Activated CD4-positive, alpha-beta memory T cell treated with anti-CD3 and anti-CD28 coated beads for 36 hours (primary cell): ENCODE data around the gene CAPN8. TPM values are rescaled to one million over a fixed set of nuclear protein-coding genes. Genes with fewer than 3 reads are reported as not detected.

Source experiments
- CTCF ChIA-PET: fragments of 350-600 bp; sonication (Branson Sonifier 250); formaldehyde crosslinking; loops from one replicate; lab custom pipeline; 2021; ENCODE audit warnings: antibody characterized with exemption, inconsistent platforms; lab: Charles Lee
- POLR2A ChIA-PET: fragments of 350-600 bp; sonication (Branson Sonifier 250); formaldehyde crosslinking; loops from one replicate; lab custom pipeline; 2021; ENCODE audit warnings: antibody characterized with exemption; lab: Charles Lee
- DNase-seq: peaks from one replicate; pipeline ENCODE4 v3.0.0-alpha.2; 2020
- H3K27ac Mint-ChIP-seq: one replicate; pipeline ENCODE4 v1.8.0; 2021; ENCODE audit warnings: mixed read lengths
- H3K27me3 Mint-ChIP-seq: one replicate; pipeline ENCODE4 v1.8.0; 2021; ENCODE audit warnings: mixed read lengths
- H3K36me3 Mint-ChIP-seq: one replicate; pipeline ENCODE4 v1.8.0; 2021; ENCODE audit warnings: mixed read lengths
- H3K4me1 Mint-ChIP-seq: one replicate; pipeline ENCODE4 v1.8.0; 2021; ENCODE audit warnings: low read depth, mixed read lengths
- H3K4me3 Mint-ChIP-seq: one replicate; pipeline ENCODE4 v1.8.0; 2021; ENCODE audit warnings: mild to moderate bottlenecking, mixed read lengths
- H3K9me3 Mint-ChIP-seq: one replicate; pipeline ENCODE4 v1.8.0; 2021; ENCODE audit warnings: mixed read lengths
- intact Hi-C: fragments of 100-400 bp; cut with micrococcal nuclease; formaldehyde crosslinking; loops from one replicate; pipeline ENCODE4 v1.15.1; 2023
- total RNA-seq, 2 experiments: library from RNA; stranded (reverse); gene quantifications; one replicate each; pipeline ENCODE4 v1.2.3, GENCODE V29; 2021

CAPN8 gene
- total RNA-seq, 2 experiments from 2014 or later, result not detected

GRCh38 chr1:223557130-223557475, 108.4 kb downstream of the CAPN8 start:
- H3K9me3 Mint-ChIP-seq, result no peaks in the 10 kb centered on the region
- no peak for DNase-seq
- H3K27ac Mint-ChIP-seq, result no peak overlapping the region
- no peaks in the 10 kb centered on the region for H3K27me3 Mint-ChIP-seq
- H3K4me1 Mint-ChIP-seq, result no peaks in the 10 kb centered on the region
- ChIA-PET POLR2A (no interaction called here), CTCF (interaction anchor here (0.7 to 2.4 kb wide), 16 partner anchors 14 to 1280 kb away, joined by 3 to 27 read pairs (median 4); no protein-coding TSS in a partner anchor)
- no peak overlapping the region for H3K4me3 Mint-ChIP-seq
- intact Hi-C loops, result no loop called here
- no peaks in the 10 kb centered on the region for H3K36me3 Mint-ChIP-seq

DNA sequence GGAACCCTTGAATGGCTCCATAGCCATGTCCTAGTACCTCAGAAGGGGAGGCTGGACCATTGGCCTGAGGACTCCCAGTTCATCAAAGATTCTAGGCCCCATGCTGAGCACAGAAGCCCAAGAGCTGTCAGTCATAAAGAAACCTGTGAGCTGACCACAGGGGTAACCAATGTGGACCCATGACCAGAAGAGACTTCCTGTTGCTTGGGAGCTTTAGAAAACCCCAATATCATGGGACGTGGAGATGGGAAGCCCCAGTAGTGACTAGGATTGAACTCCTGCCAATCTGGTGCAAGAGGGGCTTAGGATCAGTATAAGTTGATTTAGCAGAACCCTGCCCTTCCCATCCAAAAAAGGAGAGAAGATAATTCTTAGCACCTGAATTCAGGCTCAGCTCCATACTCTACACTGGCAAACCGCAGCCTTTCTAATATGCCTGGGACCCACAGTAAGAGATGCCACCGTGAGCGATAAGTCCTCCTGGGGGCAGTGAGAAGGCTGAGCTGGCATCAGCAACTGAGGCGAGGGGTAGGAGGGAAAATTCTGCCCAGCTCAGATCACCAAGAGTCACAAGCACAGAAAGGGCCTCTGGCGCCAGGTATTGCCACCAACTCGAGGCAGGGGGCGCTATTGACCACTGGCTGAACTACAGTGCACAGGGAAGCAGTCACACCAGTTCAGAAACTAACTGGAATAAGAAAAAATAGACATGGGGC, 108.9 kb downstream of the CAPN8 start:
- ChIA-PET POLR2A (no interaction called here), CTCF (interaction anchor here (0.6 to 2.4 kb wide), 18 partner anchors 10 to 1281 kb away, joined by 3 to 27 read pairs (median 4); no protein-coding TSS in a partner anchor)
- H3K27ac Mint-ChIP-seq, result no peak overlapping the region
- no peaks in the 10 kb centered on the region for H3K4me1 Mint-ChIP-seq
- H3K9me3 Mint-ChIP-seq, result no peaks in the 10 kb centered on the region
- intact Hi-C loops, result no loop called here
- no peak overlapping the region for H3K4me3 Mint-ChIP-seq
- H3K36me3 Mint-ChIP-seq, result no peaks in the 10 kb centered on the region
- H3K27me3 Mint-ChIP-seq, result no peaks in the 10 kb centered on the region
- peak; percentile 75 for DNase-seq

DNA sequence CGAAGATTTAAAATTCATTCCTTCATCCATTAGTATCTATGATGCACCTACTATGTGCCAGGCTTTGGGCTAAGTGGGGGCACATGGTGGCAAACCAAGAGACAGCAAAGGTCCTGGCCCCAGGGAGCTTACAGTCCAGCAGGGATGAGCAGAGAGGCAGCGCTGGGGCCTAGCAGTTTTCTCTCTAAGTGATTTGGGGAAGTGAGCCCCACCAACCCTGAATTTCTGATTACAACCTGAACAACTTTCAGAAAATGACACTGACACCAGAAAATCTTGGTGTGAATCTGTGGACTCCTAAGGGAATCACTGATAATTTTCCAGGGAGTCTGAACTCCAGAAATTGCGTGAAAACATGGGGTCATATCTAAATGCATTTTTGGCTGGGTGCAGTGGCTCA, 111.5 kb downstream of the CAPN8 start:
- Mint-ChIP-seq H3K9me3 (no peaks in the 10 kb centered on the region), H3K36me3 (no peaks in the 10 kb centered on the region), H3K4me1 (peaks cover 4% of the 10 kb centered on the region), H3K27ac (no peak overlapping the region), H3K4me3 (no peak overlapping the region), H3K27me3 (no peaks in the 10 kb centered on the region)
- DNase-seq, result no peak
- CTCF ChIA-PET, result no interaction called here
- intact Hi-C loops, result no loop called here
- POLR2A ChIA-PET, result no interaction called here

GRCh38 chr1:223551610-223552009, 113.9 kb downstream of the CAPN8 start:
- no peaks in the 10 kb centered on the region for H3K36me3 Mint-ChIP-seq
- H3K9me3 Mint-ChIP-seq, result peaks cover 10% of the 10 kb centered on the region
- ChIA-PET CTCF (no interaction called here), POLR2A (no interaction called here)
- no peak overlapping the region for H3K27ac Mint-ChIP-seq
- no peak for DNase-seq
- peaks cover 4% of the 10 kb centered on the region for H3K4me1 Mint-ChIP-seq
- H3K27me3 Mint-ChIP-seq, result no peaks in the 10 kb centered on the region
- no peak overlapping the region for H3K4me3 Mint-ChIP-seq
- intact Hi-C loops, result no loop called here

DNA sequence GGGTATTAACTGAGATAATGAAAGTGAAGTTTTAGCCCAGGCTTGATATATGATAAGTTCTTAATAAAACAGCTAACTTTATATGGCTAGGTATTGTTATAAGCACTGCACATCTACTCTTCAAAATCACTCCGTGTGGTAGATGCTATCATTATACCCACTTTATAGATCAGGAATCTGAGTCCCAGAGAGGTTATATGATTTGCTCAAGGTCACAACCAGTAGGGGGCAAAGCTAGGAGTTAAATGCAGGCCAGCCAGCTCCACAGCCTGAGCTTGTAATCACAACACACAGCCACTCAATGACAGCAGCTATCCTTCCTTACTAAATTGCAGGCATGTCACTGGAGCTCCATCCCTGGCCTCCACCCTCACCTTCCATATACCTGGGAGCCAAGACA, 115.8 kb downstream of the CAPN8 start:
- Mint-ChIP-seq H3K36me3 (no peaks in the 10 kb centered on the region), H3K4me3 (no peak overlapping the region), H3K9me3 (peaks cover 10% of the 10 kb centered on the region), H3K27ac (no peak overlapping the region), H3K27me3 (no peaks in the 10 kb centered on the region), H3K4me1 (peaks cover 4% of the 10 kb centered on the region)
- POLR2A ChIA-PET, result no interaction called here
- DNase-seq, result no peak
- CTCF ChIA-PET, result interaction anchor here (0.6 to 1.2 kb wide), 2 partner anchors 79 to 146 kb away, joined by 3 to 4 read pairs; no protein-coding TSS in a partner anchor
- intact Hi-C loops, result no loop called here

- intact Hi-C loops, result no loop called here
- POLR2A ChIA-PET, result no interaction called here
- DNase-seq, result no peak
- H3K27me3 Mint-ChIP-seq, result no peaks in the 10 kb centered on the region
- no peak overlapping the region for H3K4me3 Mint-ChIP-seq
- peaks cover 4% of the 10 kb centered on the region for H3K4me1 Mint-ChIP-seq
- H3K9me3 Mint-ChIP-seq, result peaks cover 10% of the 10 kb centered on the region
- no peak overlapping the region for H3K27ac Mint-ChIP-seq
- H3K36me3 Mint-ChIP-seq, result no peaks in the 10 kb centered on the region
- CTCF ChIA-PET, result no interaction called here
Observed at GRCh38 chr1:223547316-223548114, 118.0 kb downstream of the CAPN8 start.

DNA sequence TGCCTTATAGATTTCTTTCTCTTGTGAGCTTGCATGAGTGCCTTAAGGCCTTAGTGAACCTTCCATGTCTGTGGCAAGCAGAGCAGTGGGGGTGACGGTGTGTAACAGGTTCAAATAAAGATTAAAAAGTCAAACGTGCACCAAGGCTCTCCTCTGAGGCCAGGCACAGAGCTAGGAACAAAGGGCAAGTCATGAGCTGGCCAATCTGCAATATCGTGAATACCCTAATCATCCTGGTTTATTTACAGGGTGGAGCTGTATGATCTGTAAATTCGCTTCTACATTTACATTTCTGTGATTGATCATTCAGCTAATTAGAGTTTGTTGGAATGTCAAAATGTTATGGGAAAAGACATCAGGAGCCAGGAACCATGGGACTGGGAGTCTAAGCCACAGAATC, 120.2 kb downstream of the CAPN8 start:
- POLR2A ChIA-PET, result no interaction called here
- Mint-ChIP-seq H3K36me3 (no peaks in the 10 kb centered on the region), H3K9me3 (peaks cover 10% of the 10 kb centered on the region)

DNA sequence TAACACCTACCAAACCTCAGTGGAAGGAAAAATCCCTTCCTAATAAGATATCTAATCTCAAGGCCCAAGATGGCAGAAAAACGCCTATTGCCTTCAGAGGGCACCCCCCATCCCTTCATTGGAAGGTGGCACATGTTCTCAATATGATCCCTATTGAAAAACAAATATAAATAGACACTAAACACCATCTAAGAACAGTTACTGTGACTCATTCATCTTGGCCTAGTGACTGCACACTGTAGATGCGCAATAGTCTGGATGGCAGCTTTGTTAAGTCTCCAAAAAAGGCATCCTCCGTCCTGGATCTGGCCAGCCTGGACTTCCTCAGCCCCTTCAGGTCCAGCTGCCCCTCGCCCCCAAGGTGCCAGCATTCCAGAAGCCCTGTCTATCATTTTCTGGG, 121.9 kb downstream of the CAPN8 start:
- no peak for DNase-seq
- Mint-ChIP-seq H3K27ac (no peak overlapping the region), H3K4me1 (no peaks in the 10 kb centered on the region), H3K36me3 (no peaks in the 10 kb centered on the region), H3K9me3 (peaks cover 7% of the 10 kb centered on the region), H3K4me3 (no peak overlapping the region), H3K27me3 (no peaks in the 10 kb centered on the region)
- intact Hi-C loops, result no loop called here
- CTCF ChIA-PET, result no interaction called here
- POLR2A ChIA-PET, result no interaction called here

More for the DNA sequence above, 120.2 kb downstream of the CAPN8 start:
- H3K4me1 Mint-ChIP-seq, result no peaks in the 10 kb centered on the region
- CTCF ChIA-PET, result no interaction called here
- no peak for DNase-seq
- H3K27ac Mint-ChIP-seq, result no peak overlapping the region
- no peak overlapping the region for H3K4me3 Mint-ChIP-seq
- H3K27me3 Mint-ChIP-seq, result no peaks in the 10 kb centered on the region
- intact Hi-C loops, result no loop called here

GRCh38 chr1:223542831-223543230, 122.7 kb downstream of the CAPN8 start:
- Mint-ChIP-seq H3K27me3 (no peaks in the 10 kb centered on the region), H3K4me3 (no peak overlapping the region), H3K36me3 (no peaks in the 10 kb centered on the region), H3K4me1 (no peaks in the 10 kb centered on the region), H3K27ac (no peak overlapping the region), H3K9me3 (peaks cover under 1% of the 10 kb centered on the region)
- CTCF ChIA-PET, result interaction anchor here (0.8 kb wide), 1 partner anchor 14 kb away, joined by 4 read pairs; no protein-coding TSS in a partner anchor
- intact Hi-C loops, result no loop called here
- POLR2A ChIA-PET, result no interaction called here
- DNase-seq, result no peak

DNA sequence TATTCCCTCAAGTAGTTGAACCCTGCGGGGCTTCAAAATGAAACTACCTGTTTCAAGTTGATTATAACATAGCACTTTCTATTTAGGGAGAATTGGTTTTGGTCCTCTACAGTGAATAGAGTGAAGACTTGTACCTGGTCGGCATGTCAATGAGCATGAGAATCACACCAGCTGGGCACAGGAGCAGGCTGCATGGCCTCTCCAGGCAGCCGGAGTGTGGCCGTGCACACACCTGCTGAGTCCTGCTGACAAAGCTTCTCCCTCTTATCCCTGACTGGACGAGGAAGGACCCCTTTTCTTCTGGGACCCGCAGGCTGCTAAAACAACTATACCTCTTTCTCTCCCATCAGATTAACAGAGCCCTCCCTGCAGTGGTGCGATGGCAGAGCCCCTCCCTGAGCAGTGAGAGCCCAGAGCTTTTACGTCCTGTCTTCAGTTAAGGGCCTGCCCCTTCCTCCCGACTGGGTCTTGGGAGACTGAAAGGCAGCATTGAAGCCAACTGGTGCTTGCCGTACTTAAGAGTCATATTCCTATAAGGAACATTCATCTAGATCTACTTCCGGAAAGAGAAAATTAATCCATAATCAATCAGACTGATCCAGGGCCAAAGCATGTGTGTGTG, 124.9 kb downstream of the CAPN8 start:
- H3K4me1 Mint-ChIP-seq, result no peaks in the 10 kb centered on the region
- POLR2A ChIA-PET, result no interaction called here
- DNase-seq, result no peak
- H3K36me3 Mint-ChIP-seq, result no peaks in the 10 kb centered on the region
- intact Hi-C loops, result no loop called here
- H3K27ac Mint-ChIP-seq, result no peak overlapping the region
- H3K9me3 Mint-ChIP-seq, result no peaks in the 10 kb centered on the region
- CTCF ChIA-PET, result no interaction called here
- no peaks in the 10 kb centered on the region for H3K27me3 Mint-ChIP-seq
- H3K4me3 Mint-ChIP-seq, result no peak overlapping the region

GRCh38 chr1:223539750-223540149, 125.8 kb downstream of the CAPN8 start:
- H3K4me1 Mint-ChIP-seq, result no peaks in the 10 kb centered on the region
- no peak overlapping the region for H3K4me3 Mint-ChIP-seq
- no peaks in the 10 kb centered on the region for H3K27me3 Mint-ChIP-seq
- no peaks in the 10 kb centered on the region for H3K36me3 Mint-ChIP-seq
- no peak overlapping the region for H3K27ac Mint-ChIP-seq
- DNase-seq, result no peak
- H3K9me3 Mint-ChIP-seq, result no peaks in the 10 kb centered on the region
- ChIA-PET POLR2A (no interaction called here), CTCF (no interaction called here)
- intact Hi-C loops, result no loop called here

- CTCF ChIA-PET, result no interaction called here
- H3K4me1 Mint-ChIP-seq, result no peaks in the 10 kb centered on the region
- no peaks in the 10 kb centered on the region for H3K36me3 Mint-ChIP-seq
- no peak overlapping the region for H3K4me3 Mint-ChIP-seq
- no peak for DNase-seq
- POLR2A ChIA-PET, result no interaction called here
- H3K27ac Mint-ChIP-seq, result no peak overlapping the region
- intact Hi-C loops, result no loop called here
- H3K27me3 Mint-ChIP-seq, result no peaks in the 10 kb centered on the region
- H3K9me3 Mint-ChIP-seq, result no peaks in the 10 kb centered on the region
Observed at GRCh38 chr1:223538981-223539380, 126.5 kb downstream of the CAPN8 start.
